ENCODE results near the gene CCDC136.

Gene CCDC136

GRCh38 chr7:128839751-128840177, 48.0 kb downstream of the CCDC136 start:
- H3K9me3 ChIP-seq (ENCODE audit: insufficient read depth, low read depth, low read length): no peaks in the 10 kb centered on the region
- H3K36me3 ChIP-seq (ENCODE audit: insufficient read depth, low read length): no peaks in the 10 kb centered on the region
- no peak overlapping the region for H3K9ac ChIP-seq (ENCODE audit: low read depth, low read length, poor library complexity, severe bottlenecking)
- H3K79me2 ChIP-seq (ENCODE audit: insufficient read depth, low read length): no peaks in the 10 kb centered on the region
- no peak for TF ChIP-seq EZH2phosphoT487 (IDR thresholded peaks at IDR 0.05; ENCODE audit: borderline replicate concordance)
- TF ChIP-seq CTCF (conservative IDR thresholded peaks at IDR 0.05; ENCODE audit: low read length): no peak
- no peak overlapping the region for H3K4me2 ChIP-seq (ENCODE audit: low read depth, low read length, poor library complexity, severe bottlenecking)
- no peaks in the 10 kb centered on the region for H3K27me3 ChIP-seq (ENCODE audit: insufficient read depth, low read length, poor library complexity, severe bottlenecking)
- H3F3A ChIP-seq (ENCODE audit: low read depth): no peaks in the 10 kb centered on the region
- no peak overlapping the region for H3K4me3 ChIP-seq (ENCODE audit: low read length, poor library complexity, severe bottlenecking)
- no peaks in the 10 kb centered on the region for H4K20me1 ChIP-seq (ENCODE audit: insufficient read depth, low read length, poor library complexity, severe bottlenecking)
- no peaks in the 10 kb centered on the region for H3K9me2 ChIP-seq (replicated peaks; ENCODE audit: low read depth, low read length)
- H2AFZ ChIP-seq (ENCODE audit: low read length): no peak overlapping the region
- H3K4me1 ChIP-seq (ENCODE audit: insufficient read depth, low read length, poor library complexity, severe bottlenecking): peaks cover 7% of the 10 kb centered on the region

DNA sequence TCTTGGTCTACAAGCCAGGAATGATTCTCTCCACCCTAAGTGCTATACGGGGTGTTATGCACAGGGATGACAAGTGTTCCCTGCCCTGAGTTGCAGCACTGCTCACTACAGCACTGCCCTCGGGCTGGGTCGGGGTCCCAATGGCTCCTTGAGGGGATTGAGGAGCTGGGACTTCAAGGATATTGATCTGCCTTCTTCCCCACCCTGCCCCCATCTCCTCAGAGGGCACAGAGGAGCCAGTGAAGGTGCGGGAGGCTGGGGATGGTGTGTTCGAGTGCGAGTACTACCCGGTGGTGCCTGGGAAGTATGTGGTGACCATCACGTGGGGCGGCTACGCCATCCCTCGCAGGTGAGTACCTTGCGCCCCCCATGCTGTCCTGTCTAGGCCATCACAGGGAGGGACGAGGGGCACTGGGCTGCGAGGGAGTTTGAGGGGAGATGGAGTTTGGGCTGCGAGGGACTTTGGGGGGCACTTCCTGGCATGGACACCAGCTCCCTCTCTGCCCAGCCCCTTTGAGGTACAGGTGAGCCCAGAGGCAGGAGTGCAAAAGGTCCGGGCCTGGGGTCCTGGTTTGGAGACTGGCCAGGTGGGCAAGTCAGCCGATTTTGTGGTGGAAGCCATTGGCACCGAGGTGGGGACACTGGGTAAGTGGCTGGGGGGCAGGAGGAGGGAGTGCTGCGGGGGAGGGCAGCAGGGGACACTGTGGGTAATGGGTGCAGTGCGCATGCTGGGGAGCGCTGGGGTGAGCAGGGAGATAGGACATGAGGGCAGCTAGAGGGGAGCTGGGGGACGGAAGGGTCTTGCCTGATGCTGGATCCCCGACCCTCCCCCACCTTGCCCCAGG, 48.8 kb downstream of the CCDC136 start:
- Histone ChIP-seq H3K9me2 (replicated peaks; ENCODE audit: low read depth, low read length) (no peaks in the 10 kb centered on the region), H3K4me1 (ENCODE audit: insufficient read depth, low read length, poor library complexity, severe bottlenecking) (peaks cover 7% of the 10 kb centered on the region), H4K20me1 (ENCODE audit: insufficient read depth, low read length, poor library complexity, severe bottlenecking) (no peaks in the 10 kb centered on the region), H3K36me3 (ENCODE audit: insufficient read depth, low read length) (no peaks in the 10 kb centered on the region), H3K9ac (ENCODE audit: low read depth, low read length, poor library complexity, severe bottlenecking) (no peak overlapping the region), H3K79me2 (ENCODE audit: insufficient read depth, low read length) (no peaks in the 10 kb centered on the region), H2AFZ (ENCODE audit: low read length) (no peak overlapping the region), H3K27me3 (ENCODE audit: insufficient read depth, low read length, poor library complexity, severe bottlenecking) (no peaks in the 10 kb centered on the region), H3F3A (ENCODE audit: low read depth) (no peaks in the 10 kb centered on the region), H3K9me3 (ENCODE audit: insufficient read depth, low read depth, low read length) (no peaks in the 10 kb centered on the region), H3K4me2 (ENCODE audit: low read depth, low read length, poor library complexity, severe bottlenecking) (no peak overlapping the region), H3K4me3 (ENCODE audit: low read length, poor library complexity, severe bottlenecking) (no peak overlapping the region)
- TF ChIP-seq CTCF (conservative IDR thresholded peaks at IDR 0.05; ENCODE audit: low read length): no peak
- no peak for TF ChIP-seq EZH2phosphoT487 (IDR thresholded peaks at IDR 0.05; ENCODE audit: borderline replicate concordance)

- Histone ChIP-seq H3K4me1 (ENCODE audit: insufficient read depth, low read length, poor library complexity, severe bottlenecking) (peaks cover 7% of the 10 kb centered on the region), H3K9ac (ENCODE audit: low read depth, low read length, poor library complexity, severe bottlenecking) (peak overlapping the region; percentile 49), H3F3A (ENCODE audit: low read depth) (no peaks in the 10 kb centered on the region), H4K20me1 (ENCODE audit: insufficient read depth, low read length, poor library complexity, severe bottlenecking) (no peaks in the 10 kb centered on the region), H3K9me2 (replicated peaks; ENCODE audit: low read depth, low read length) (no peaks in the 10 kb centered on the region), H3K36me3 (ENCODE audit: insufficient read depth, low read length) (no peaks in the 10 kb centered on the region), H2AFZ (ENCODE audit: low read length) (no peak overlapping the region), H3K9me3 (ENCODE audit: insufficient read depth, low read depth, low read length) (no peaks in the 10 kb centered on the region), H3K4me2 (ENCODE audit: low read depth, low read length, poor library complexity, severe bottlenecking) (no peak overlapping the region), H3K27me3 (ENCODE audit: insufficient read depth, low read length, poor library complexity, severe bottlenecking) (no peaks in the 10 kb centered on the region), H3K4me3 (ENCODE audit: low read length, poor library complexity, severe bottlenecking) (no peak overlapping the region), H3K79me2 (ENCODE audit: insufficient read depth, low read length) (no peaks in the 10 kb centered on the region)
- no peak for TF ChIP-seq CTCF (conservative IDR thresholded peaks at IDR 0.05; ENCODE audit: low read length)
- TF ChIP-seq EZH2phosphoT487 (IDR thresholded peaks at IDR 0.05; ENCODE audit: borderline replicate concordance): no peak
Measured at GRCh38 chr7:128841171-128841690, 49.5 kb downstream of the CCDC136 start.

Data from Loucy (cell line).